K562 (cell line): Measurements from ENCODE around the gene PRM2. TPM values are rescaled to one million over a fixed set of nuclear protein-coding genes. Genes with fewer than 3 reads are reported as not detected.

Experiments
- ATAC-seq: fragments of 200-7000 bp; cut with Tn5 transposase; 3 replicates; pipeline ENCODE4 v1.9.1; 2020; ENCODE audit warnings: moderate library complexity
- BruUV-seq: library from RNA; stranded (reverse); fragments of 400-500 nt; replicated peaks from 2 replicates; lab custom pipeline; 2021; lab: Mats Ljungman, UMichigan
- CTCF ChIA-PET: fragments of 300-600 bp; formaldehyde crosslinking; extraction: SDS; loops from one replicate; lab custom pipeline; 2021; ENCODE audit warnings: low intra/inter-chr PET ratio; lab: Yijun Ruan, JAX
- POLR2A ChIA-PET: fragments of 300-600, 350-650 bp; sonication (Branson Sonifier 250); formaldehyde crosslinking; extraction: SDS; loops from one replicate; lab custom pipeline; 2021; ENCODE audit warnings: antibody characterized with exemption, inconsistent platforms; lab: Yijun Ruan, JAX
- DNase-seq, 4 experiments: peaks; one replicate each; pipeline versions ENCODE4 v3.0.0 to v3.0.0-alpha.2; 2011 to 2018; ENCODE audit warnings: low spot score in 3 of 4, mixed read lengths in 3 of 4; ENCODE audit errors: extremely low read depth in 1 of 4
- FAIRE-seq: peaks from 2 replicates; lab custom pipeline; 2011; peaks lifted over from hg19 to GRCh38; lab: Jason Lieb, UNC
- H2AFZ ChIP-seq: 2 replicates; pipeline ENCODE4 v1.6.0; 2011; ENCODE audit warnings: low read depth, low read length, control low read depth, inconsistent platforms
- H3K27ac ChIP-seq: fragments of 200-600 bp; 3 replicates; pipeline ENCODE4 v1.8.0; 2011; ENCODE audit warnings: low read depth, mild to moderate bottlenecking, control low read depth, inconsistent platforms, low read length, moderate library complexity, mixed read lengths; ENCODE audit errors: extremely low read depth
- H3K27me3 ChIP-seq, 2 experiments: fragments of 300-600 bp in 1 of 2; 2 replicates in 1 of 2; 3 replicates in 1 of 2; pipeline versions ENCODE4 v1.6.0 to v1.8.0; 2011; ENCODE audit warnings: inconsistent platforms in 2 of 2, low read length in 2 of 2, mild to moderate bottlenecking in 1 of 2, mixed read lengths in 1 of 2, moderate library complexity in 1 of 2; ENCODE audit not compliant: control insufficient read depth in 2 of 2, insufficient read depth in 2 of 2
- H3K36me3 ChIP-seq: fragments of 300-600 bp; 3 replicates; pipeline ENCODE4 v1.8.0; 2011; ENCODE audit warnings: mild to moderate bottlenecking, low read length, inconsistent platforms; ENCODE audit not compliant: control insufficient read depth, insufficient read depth
- H3K4me1 ChIP-seq, 2 experiments: fragments of 200-600 bp in 1 of 2; replicated peaks in 1 of 2; 2 replicates in 1 of 2; 3 replicates in 1 of 2; pipeline versions ENCODE4 v1.5.1 to v1.8.0; 2011; ENCODE audit warnings: inconsistent platforms in 2 of 2, low read length in 2 of 2, mild to moderate bottlenecking in 1 of 2, mixed read lengths in 1 of 2, moderate library complexity in 1 of 2; ENCODE audit not compliant: control insufficient read depth in 2 of 2, insufficient read depth in 2 of 2
- H3K4me2 ChIP-seq: 2 replicates; pipeline ENCODE4 v1.6.1; 2011; ENCODE audit warnings: low read length, control low read depth, inconsistent platforms, mixed read lengths; ENCODE audit not compliant: insufficient read depth
- H3K4me3 ChIP-seq: fragments of 200-600 bp; sonication (generic), shearing (Covaris generic); 2 replicates; pipeline ENCODE4 v1.5.1; 2016; ENCODE audit warnings: control low read depth, inconsistent platforms
- H3K79me2 ChIP-seq: fragments of 200-600 bp; 3 replicates; pipeline ENCODE4 v1.8.0; 2011; ENCODE audit warnings: low read length, inconsistent platforms; ENCODE audit not compliant: control insufficient read depth, insufficient read depth
- H3K9ac ChIP-seq, 2 experiments: 2 replicates each; pipeline versions ENCODE4 v1.6.0 to v1.6.1; 2011; ENCODE audit warnings: low read depth in 2 of 2, low read length in 2 of 2, control low read depth in 1 of 2, inconsistent platforms in 1 of 2, mild to moderate bottlenecking in 1 of 2, mixed read lengths in 1 of 2; ENCODE audit not compliant: insufficient read depth in 1 of 2
- H3K9me1 ChIP-seq: one replicate; pipeline ENCODE4 v1.6.0; 2011; ENCODE audit warnings: inconsistent platforms, mild to moderate bottlenecking, low read length, moderate library complexity; ENCODE audit not compliant: control insufficient read depth, insufficient read depth
- H3K9me3 ChIP-seq: replicated peaks from 2 replicates; pipeline ENCODE4 v1.5.1; 2011; ENCODE audit warnings: low read depth, low read length, inconsistent platforms; ENCODE audit not compliant: control insufficient read depth, insufficient read depth
- H4K20me1 ChIP-seq: replicated peaks from 2 replicates; pipeline ENCODE4 v1.6.1; 2011; ENCODE audit warnings: low read length, inconsistent platforms, mixed read lengths; ENCODE audit not compliant: control insufficient read depth, insufficient read depth
- BDP1 ChIP-seq: IDR thresholded peaks from 3 replicates; pipeline ENCODE4 v1.6.1; 2011; ENCODE audit not compliant: insufficient read length, insufficient read depth
- HSF4 ChIP-seq: fragments of 250-450 bp; sonication (Bioruptor Pico); IDR thresholded peaks from 2 replicates; pipeline ENCODE4 v2.1.2; 2022; ENCODE audit warnings: mild to moderate bottlenecking, moderate library complexity, borderline replicate concordance
- PTRF ChIP-seq: fragments of 450-650 bp; IDR thresholded peaks from 2 replicates; pipeline ENCODE4 v1.6.1; 2016; ENCODE audit warnings: mild to moderate bottlenecking, missing genetic modification characterization, missing compliant biosample characterization
- RBM34 ChIP-seq: fragments of 200-400 bp; formaldehyde crosslinking; IDR thresholded peaks from 2 replicates; pipeline ENCODE4 v1.6.1; 2018; ENCODE audit warnings: low read length, borderline replicate concordance; ENCODE audit not compliant: insufficient read depth
- RNF2 ChIP-seq: sonication (generic); IDR thresholded peaks from 2 replicates; pipeline ENCODE4 v1.6.1; 2016
- TCF3 ChIP-seq: sonication (generic); formaldehyde crosslinking; IDR thresholded peaks from 2 replicates; pipeline ENCODE4 v1.4.0; 2020; ENCODE audit warnings: mild to moderate bottlenecking, missing genetic modification reagents
- YY1 ChIP-seq, 3 experiments: IDR thresholded peaks; 2 replicates each; pipeline ENCODE4 v1.6.1; 2011; ENCODE audit warnings: low read length in 2 of 3, mild to moderate bottlenecking in 2 of 3, moderate library complexity in 2 of 3, borderline replicate concordance in 1 of 3, control low read depth in 1 of 3, low read depth in 1 of 3; ENCODE audit not compliant: insufficient read depth in 3 of 3, insufficient replicate concordance in 2 of 3, control insufficient read depth in 1 of 3, insufficient read length in 1 of 3; ENCODE audit errors: extremely low read depth in 1 of 3
- WGBS: fragments of 100-300 bp; shearing (Covaris generic); methylation state at CpG from one replicate; pipeline ENCODE4 v1.1.6; 2016; ENCODE audit warnings: low coverage, mixed read lengths; ENCODE audit not compliant: insufficient coverage; ENCODE audit errors: missing lambda C conversion rate; 5-methylcytosine and 5-hydroxymethylcytosine counted together
- in situ Hi-C: fragments of 300-500 bp; cut with MboI; formaldehyde crosslinking; loops from 4 replicates; pipeline ENCODE4 v1.15.0; 2018; ENCODE audit warnings: inconsistent platforms, mixed read lengths
- intact Hi-C: fragments of 100-400 bp; cut with micrococcal nuclease; formaldehyde crosslinking; loops from 2 replicates; pipeline ENCODE4 v1.14.2; 2022
- polyA plus RNA-seq, 8 experiments: library from polyadenylated mRNA; depleted of rRNA in 4 of 8; stranded (reverse) in 5 of 8; unstranded in 3 of 8; fragments of >200 nt; fragmentation: Nextera tagmentation in 2 of 8; fragmentation: Illumina TruSeq in 1 of 8; extraction: Ambion mirVana in 2 of 8; extraction: Trizol in 1 of 8; gene quantifications; 2 replicates each; pipeline versions ENCODE4 v1.2.1 to v1.2.3, GENCODE V29; 2011 to 2014; ENCODE audit warnings: inconsistent platforms in 1 of 8, missing spikeins in 1 of 8
- total RNA-seq, 7 experiments: library from RNA; depleted of rRNA in 6 of 7; stranded (reverse); fragments of >200 nt in 6 of 7; fragmentation: Illumina TruSeq in 2 of 7; extraction: Trizol in 2 of 7; gene quantifications; 2 replicates each; pipeline versions ENCODE4 v1.2.1 to v1.2.3, GENCODE V29; 2011 to 2021; ENCODE audit warnings: low replicate concordance in 1 of 7
- TF ChIP-seq, protein P1 (sequence below): fragments of 150-350 bp; IDR thresholded peaks from 2 replicates; pipeline ENCODE4 v1.6.1; 2014; ENCODE audit warnings: low read depth, mild to moderate bottlenecking, low read length, borderline replicate concordance
- TF ChIP-seq, protein P2 (sequence below): sonication (generic); formaldehyde crosslinking; IDR thresholded peaks from 2 replicates; pipeline ENCODE4 v1.8.0; 2022; ENCODE audit warnings: mild to moderate bottlenecking, missing genetic modification reagents
- TF ChIP-seq, protein P3 (sequence below): sonication (generic); formaldehyde crosslinking; IDR thresholded peaks from 2 replicates; pipeline ENCODE4 v1.8.0; 2022; ENCODE audit warnings: missing genetic modification reagents, mild to moderate bottlenecking, borderline replicate concordance

Gene PRM2
- total and polyA plus RNA-seq, 9 of the 15 experiments (the other 6 are each of a cell fraction or from before 2014, with no cell fraction given), result not detected

DNA sequence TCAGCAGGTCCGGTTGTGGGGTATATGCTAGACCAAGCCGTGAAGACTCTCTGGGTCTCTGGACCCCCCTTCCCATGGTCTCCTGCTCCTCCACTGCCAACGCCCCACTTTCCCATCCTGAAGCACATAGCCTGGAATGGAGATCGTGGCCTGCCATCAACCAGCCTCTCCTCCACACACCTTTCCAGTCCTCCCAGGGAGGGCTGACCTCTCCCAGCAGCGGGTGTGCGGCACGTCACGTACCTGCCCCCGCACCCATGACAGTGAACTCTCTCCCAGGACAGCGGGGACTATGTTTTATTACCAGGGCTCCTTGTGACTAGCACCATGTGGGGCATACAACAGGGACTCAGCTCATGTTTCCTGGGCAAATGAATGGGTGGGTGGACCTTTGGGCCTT is 4.7 kb downstream of the PRM2 start:
- in situ Hi-C loops (no loop called here), intact Hi-C loops (no loop called here)
- ATAC-seq (no peak), DNase-seq (no peak), FAIRE-seq (no peak)
- H3K27me3 ChIP-seq, result peaks cover 13 to 31% of the 10 kb centered on the region in 2 experiments; a peak in 4 of 5 replicates
- POLR2A ChIA-PET, result interaction anchor here (0.7 to 1.2 kb wide), 2 partner anchors 11 to 454 kb away, joined by 3 to 5 read pairs; no protein-coding TSS in a partner anchor
- CTCF ChIA-PET, result no interaction called here
- BruUV-seq, result no TSS peak
- H3K36me3 ChIP-seq, result no peaks in the 10 kb centered on the region
- H3K4me2 ChIP-seq, result no peak overlapping the region
- H3K4me3 ChIP-seq, result no peak overlapping the region
- H3K9ac ChIP-seq, result no peak overlapping the region
- H3K79me2 ChIP-seq, result no peaks in the 10 kb centered on the region
- WGBS, result 57% methylated on average over 10 of the region's 10 CpGs
- TF ChIP-seq RNF2, result no peak
- TF ChIP-seq HSF4 (CRISPR knock-in tag), result no peak
- TF ChIP-seq, protein P1, sequence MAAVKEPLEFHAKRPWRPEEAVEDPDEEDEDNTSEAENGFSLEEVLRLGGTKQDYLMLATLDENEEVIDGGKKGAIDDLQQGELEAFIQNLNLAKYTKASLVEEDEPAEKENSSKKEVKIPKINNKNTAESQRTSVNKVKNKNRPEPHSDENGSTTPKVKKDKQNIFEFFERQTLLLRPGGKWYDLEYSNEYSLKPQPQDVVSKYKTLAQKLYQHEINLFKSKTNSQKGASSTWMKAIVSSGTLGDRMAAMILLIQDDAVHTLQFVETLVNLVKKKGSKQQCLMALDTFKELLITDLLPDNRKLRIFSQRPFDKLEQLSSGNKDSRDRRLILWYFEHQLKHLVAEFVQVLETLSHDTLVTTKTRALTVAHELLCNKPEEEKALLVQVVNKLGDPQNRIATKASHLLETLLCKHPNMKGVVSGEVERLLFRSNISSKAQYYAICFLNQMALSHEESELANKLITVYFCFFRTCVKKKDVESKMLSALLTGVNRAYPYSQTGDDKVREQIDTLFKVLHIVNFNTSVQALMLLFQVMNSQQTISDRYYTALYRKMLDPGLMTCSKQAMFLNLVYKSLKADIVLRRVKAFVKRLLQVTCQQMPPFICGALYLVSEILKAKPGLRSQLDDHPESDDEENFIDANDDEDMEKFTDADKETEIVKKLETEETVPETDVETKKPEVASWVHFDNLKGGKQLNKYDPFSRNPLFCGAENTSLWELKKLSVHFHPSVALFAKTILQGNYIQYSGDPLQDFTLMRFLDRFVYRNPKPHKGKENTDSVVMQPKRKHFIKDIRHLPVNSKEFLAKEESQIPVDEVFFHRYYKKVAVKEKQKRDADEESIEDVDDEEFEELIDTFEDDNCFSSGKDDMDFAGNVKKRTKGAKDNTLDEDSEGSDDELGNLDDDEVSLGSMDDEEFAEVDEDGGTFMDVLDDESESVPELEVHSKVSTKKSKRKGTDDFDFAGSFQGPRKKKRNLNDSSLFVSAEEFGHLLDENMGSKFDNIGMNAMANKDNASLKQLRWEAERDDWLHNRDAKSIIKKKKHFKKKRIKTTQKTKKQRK, result no peak
- TF ChIP-seq, protein P2, sequence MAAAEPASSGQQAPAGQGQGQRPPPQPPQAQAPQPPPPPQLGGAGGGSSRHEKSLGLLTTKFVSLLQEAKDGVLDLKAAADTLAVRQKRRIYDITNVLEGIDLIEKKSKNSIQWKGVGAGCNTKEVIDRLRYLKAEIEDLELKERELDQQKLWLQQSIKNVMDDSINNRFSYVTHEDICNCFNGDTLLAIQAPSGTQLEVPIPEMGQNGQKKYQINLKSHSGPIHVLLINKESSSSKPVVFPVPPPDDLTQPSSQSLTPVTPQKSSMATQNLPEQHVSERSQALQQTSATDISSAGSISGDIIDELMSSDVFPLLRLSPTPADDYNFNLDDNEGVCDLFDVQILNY, result no peak
- TF ChIP-seq RBM34, result no peak
- no peak for TF ChIP-seq TCF3 (CRISPR knock-in tag)
- no peak for TF ChIP-seq YY1 (IDR thresholded peaks at IDR 0.05; ENCODE audit: borderline replicate concordance in 1 of 3, control insufficient read depth in 1 of 3, extremely low read depth in 1 of 3, insufficient read depth in 3 of 3, insufficient read length in 1 of 3, insufficient replicate concordance in 2 of 3, low read depth in 1 of 3, low read length in 2 of 3)
- TF ChIP-seq, protein P3, sequence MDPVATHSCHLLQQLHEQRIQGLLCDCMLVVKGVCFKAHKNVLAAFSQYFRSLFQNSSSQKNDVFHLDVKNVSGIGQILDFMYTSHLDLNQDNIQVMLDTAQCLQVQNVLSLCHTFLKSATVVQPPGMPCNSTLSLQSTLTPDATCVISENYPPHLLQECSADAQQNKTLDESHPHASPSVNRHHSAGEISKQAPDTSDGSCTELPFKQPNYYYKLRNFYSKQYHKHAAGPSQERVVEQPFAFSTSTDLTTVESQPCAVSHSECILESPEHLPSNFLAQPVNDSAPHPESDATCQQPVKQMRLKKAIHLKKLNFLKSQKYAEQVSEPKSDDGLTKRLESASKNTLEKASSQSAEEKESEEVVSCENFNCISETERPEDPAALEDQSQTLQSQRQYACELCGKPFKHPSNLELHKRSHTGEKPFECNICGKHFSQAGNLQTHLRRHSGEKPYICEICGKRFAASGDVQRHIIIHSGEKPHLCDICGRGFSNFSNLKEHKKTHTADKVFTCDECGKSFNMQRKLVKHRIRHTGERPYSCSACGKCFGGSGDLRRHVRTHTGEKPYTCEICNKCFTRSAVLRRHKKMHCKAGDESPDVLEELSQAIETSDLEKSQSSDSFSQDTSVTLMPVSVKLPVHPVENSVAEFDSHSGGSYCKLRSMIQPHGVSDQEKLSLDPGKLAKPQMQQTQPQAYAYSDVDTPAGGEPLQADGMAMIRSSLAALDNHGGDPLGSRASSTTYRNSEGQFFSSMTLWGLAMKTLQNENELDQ, result no peak
- no peak for TF ChIP-seq BDP1
- no peak for TF ChIP-seq PTRF (tag)
- 0 out of 2 replicates have a peak, but pooled peaks cover 2% of the 10 kb centered on the region for H4K20me1 ChIP-seq
- H3K9me3 ChIP-seq, result no peaks in the 10 kb centered on the region; the same call in 1 of the 2 replicates
- no peak overlapping the region for H2AFZ ChIP-seq
- H3K27ac ChIP-seq, result no peak overlapping the region
- peaks cover 0 to 16% of the 10 kb centered on the region in 2 experiments; a peak in 1 of 5 replicates for H3K4me1 ChIP-seq
- no peaks in the 10 kb centered on the region for H3K9me1 ChIP-seq
